Thyroid gland (tissue), 4 donors: Measurements from ENCODE around the gene SCN1A.

Source experiments
- CTCF ChIP-seq, 6 experiments: fragments of 200-600 bp in 3 of 6; fragments of 450-650 bp in 3 of 6; sonication (generic) in 3 of 6; IDR thresholded peaks; one replicate each; pipeline ENCODE4 v1.5.1; 2016 to 2019; ENCODE audit warnings: antibody characterized with exemption in 6 of 6, mild to moderate bottlenecking in 2 of 6, inconsistent platforms in 1 of 6, moderate library complexity in 1 of 6
- POLR2A ChIP-seq, 2 donors: fragments of 450-650 bp; IDR thresholded peaks; one replicate each; pipeline ENCODE4 v1.6.1; 2017; ENCODE audit warnings: antibody characterized with exemption in 2 of 2, mild to moderate bottlenecking in 2 of 2, moderate library complexity in 1 of 2

GRCh38 chr2:166171216-166171615 is 43.4 kb upstream of the SCN1A start:
- no peak for TF ChIP-seq CTCF (IDR thresholded peaks at IDR 0.05)
- no peak for TF ChIP-seq POLR2A (IDR thresholded peaks at IDR 0.05)
